MCF 10A (cell line): ENCODE results near the gene DNAH17. TPM values are rescaled to one million over a fixed set of nuclear protein-coding genes. Genes with fewer than 3 reads are reported as not detected.

ENCODE experiments used
- BruUV-seq: library from RNA; stranded (reverse); fragments of 400-500 nt; replicated peaks from 2 replicates; lab custom pipeline; 2021; lab: Mats Ljungman, UMichigan
- CTCF ChIA-PET: fragments of 300-600 bp; sonication (Branson Sonifier 250); formaldehyde crosslinking; extraction: SDS; loops from one replicate; lab custom pipeline; 2021; ENCODE audit warnings: antibody characterized with exemption, inconsistent platforms; lab: Yijun Ruan, JAX
- POLR2A ChIA-PET: fragments of 300-600, 350-650 bp; sonication (Branson Sonifier 250); formaldehyde crosslinking; extraction: SDS; loops from one replicate; lab custom pipeline; 2020; ENCODE audit warnings: antibody characterized with exemption, inconsistent platforms; lab: Yijun Ruan, JAX
- DNase-seq: peaks from one replicate; pipeline ENCODE4 v3.0.0-alpha.2; 2018; ENCODE audit not compliant: unreplicated experiment
- H3K27ac Mint-ChIP-seq: one replicate; pipeline ENCODE4 v1.8.0; 2022; ENCODE audit warnings: mild to moderate bottlenecking, low read depth, mixed read lengths; ENCODE audit not compliant: unreplicated experiment
- H3K27me3 Mint-ChIP-seq: one replicate; pipeline ENCODE4 v1.8.0; 2022; ENCODE audit warnings: mixed read lengths; ENCODE audit not compliant: insufficient read depth, unreplicated experiment
- H3K36me3 Mint-ChIP-seq: one replicate; pipeline ENCODE4 v1.8.0; 2022; ENCODE audit warnings: mild to moderate bottlenecking, moderate library complexity, mixed read lengths; ENCODE audit not compliant: insufficient read depth, unreplicated experiment
- H3K4me1 Mint-ChIP-seq: one replicate; pipeline ENCODE4 v1.8.0; 2022; ENCODE audit warnings: mixed read lengths; ENCODE audit not compliant: insufficient read depth, unreplicated experiment
- H3K4me3 Mint-ChIP-seq: one replicate; pipeline ENCODE4 v1.8.0; 2022; ENCODE audit warnings: mild to moderate bottlenecking, moderate library complexity, mixed read lengths; ENCODE audit not compliant: unreplicated experiment
- H3K9me3 Mint-ChIP-seq: one replicate; pipeline ENCODE4 v1.8.0; 2022; ENCODE audit warnings: mixed read lengths; ENCODE audit not compliant: unreplicated experiment
- intact Hi-C: fragments of 100-400 bp; cut with micrococcal nuclease; formaldehyde crosslinking; loops from 2 replicates; pipeline ENCODE4 v1.14.1; 2022
- total RNA-seq: library from RNA; stranded (reverse); gene quantifications from 2 replicates; pipeline ENCODE4 v1.2.3, GENCODE V29; 2022
- TF ChIP-seq, protein P1 (sequence below): fragments of 200-600 bp; IDR thresholded peaks from one replicate; pipeline ENCODE4 v1.8.0; 2022; ENCODE audit warnings: antibody characterized with exemption, mild to moderate bottlenecking; ENCODE audit not compliant: unreplicated experiment

The DNAH17 gene
- total RNA-seq, 1 experiment from 2014 or later = not detected

GRCh38 chr17:78484271-78485246, 92.6 kb downstream of the DNAH17 start:
- intact Hi-C loops = no loop called here
- CTCF ChIA-PET = interaction anchor here (0.5 to 1.2 kb wide), 2 partner anchors 13 to 335 kb away, joined by 3 read pairs; no protein-coding TSS in a partner anchor
- DNase-seq = no peak
- peaks cover 30% of the 10 kb centered on the region for H3K27me3 Mint-ChIP-seq
- TF ChIP-seq, protein P1, sequence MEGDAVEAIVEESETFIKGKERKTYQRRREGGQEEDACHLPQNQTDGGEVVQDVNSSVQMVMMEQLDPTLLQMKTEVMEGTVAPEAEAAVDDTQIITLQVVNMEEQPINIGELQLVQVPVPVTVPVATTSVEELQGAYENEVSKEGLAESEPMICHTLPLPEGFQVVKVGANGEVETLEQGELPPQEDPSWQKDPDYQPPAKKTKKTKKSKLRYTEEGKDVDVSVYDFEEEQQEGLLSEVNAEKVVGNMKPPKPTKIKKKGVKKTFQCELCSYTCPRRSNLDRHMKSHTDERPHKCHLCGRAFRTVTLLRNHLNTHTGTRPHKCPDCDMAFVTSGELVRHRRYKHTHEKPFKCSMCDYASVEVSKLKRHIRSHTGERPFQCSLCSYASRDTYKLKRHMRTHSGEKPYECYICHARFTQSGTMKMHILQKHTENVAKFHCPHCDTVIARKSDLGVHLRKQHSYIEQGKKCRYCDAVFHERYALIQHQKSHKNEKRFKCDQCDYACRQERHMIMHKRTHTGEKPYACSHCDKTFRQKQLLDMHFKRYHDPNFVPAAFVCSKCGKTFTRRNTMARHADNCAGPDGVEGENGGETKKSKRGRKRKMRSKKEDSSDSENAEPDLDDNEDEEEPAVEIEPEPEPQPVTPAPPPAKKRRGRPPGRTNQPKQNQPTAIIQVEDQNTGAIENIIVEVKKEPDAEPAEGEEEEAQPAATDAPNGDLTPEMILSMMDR = no peak
- POLR2A ChIA-PET = no interaction called here
- H3K4me3 Mint-ChIP-seq = no peak overlapping the region
- no TSS peak for BruUV-seq
- no peaks in the 10 kb centered on the region for H3K4me1 Mint-ChIP-seq
- no peaks in the 10 kb centered on the region for H3K9me3 Mint-ChIP-seq
- H3K27ac Mint-ChIP-seq = no peak overlapping the region
- H3K36me3 Mint-ChIP-seq = no peaks in the 10 kb centered on the region

- BruUV-seq = no TSS peak
- no peak overlapping the region for H3K4me3 Mint-ChIP-seq
- ChIA-PET POLR2A (no interaction called here), CTCF (interaction anchor here (0.7 kb wide), 1 partner anchor 191 kb away, joined by 3 read pairs; no protein-coding TSS in a partner anchor)
- H3K27ac Mint-ChIP-seq = no peak overlapping the region
- intact Hi-C loops = no loop called here
- no peaks in the 10 kb centered on the region for H3K36me3 Mint-ChIP-seq
- H3K27me3 Mint-ChIP-seq = peaks cover 20% of the 10 kb centered on the region
- no peaks in the 10 kb centered on the region for H3K9me3 Mint-ChIP-seq
- no peak for DNase-seq
- TF ChIP-seq, protein P1 = no peak
- H3K4me1 Mint-ChIP-seq = no peaks in the 10 kb centered on the region
These were observed 97.8 kb downstream of the DNAH17 start for GRCh38 chr17:78479369-78479768.

DNA sequence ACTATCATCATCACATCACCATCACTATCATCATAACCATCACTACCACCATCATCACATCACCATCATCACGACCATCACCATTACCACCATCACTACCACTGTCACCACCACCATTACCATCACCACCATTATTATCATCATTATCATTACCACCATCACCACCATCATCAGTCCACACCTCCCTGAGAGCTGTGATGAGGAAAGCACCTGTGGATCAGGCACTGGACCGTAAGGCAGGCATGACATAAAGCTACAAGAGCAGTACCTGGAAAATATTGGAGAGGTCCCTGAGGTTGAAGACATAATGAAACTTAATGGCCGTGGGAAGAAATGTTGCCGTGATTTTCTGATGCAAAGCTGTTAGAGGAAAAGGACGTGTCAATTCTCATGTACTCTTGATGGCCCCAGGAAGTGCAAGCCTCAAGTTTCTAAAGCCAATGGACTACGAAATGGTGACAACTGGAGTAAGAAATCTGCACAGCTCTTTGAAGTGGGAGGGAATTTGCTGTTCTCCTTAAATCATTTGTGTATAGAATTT, 98.4 kb downstream of the DNAH17 start:
- DNase-seq = no peak
- ChIA-PET CTCF (interaction anchor here (0.7 kb wide), 1 partner anchor 192 kb away, joined by 3 read pairs; no protein-coding TSS in a partner anchor), POLR2A (no interaction called here)
- H3K4me3 Mint-ChIP-seq = no peak overlapping the region
- BruUV-seq = no TSS peak
- TF ChIP-seq, protein P1 = no peak
- no peaks in the 10 kb centered on the region for H3K9me3 Mint-ChIP-seq
- intact Hi-C loops = no loop called here
- peaks cover 15% of the 10 kb centered on the region for H3K27me3 Mint-ChIP-seq
- no peaks in the 10 kb centered on the region for H3K4me1 Mint-ChIP-seq
- no peak overlapping the region for H3K27ac Mint-ChIP-seq
- H3K36me3 Mint-ChIP-seq = no peaks in the 10 kb centered on the region
